ENCODE measurements around the gene FNDC3B. TPM values are rescaled to one million over a fixed set of nuclear protein-coding genes. Genes with fewer than 3 reads are reported as not detected.

Gene FNDC3B
- total and polyA plus RNA-seq, 2 of the 8 experiments (the other 6 are each of a cell fraction or from before 2014, with no cell fraction given), result 14.1 to 44.4 TPM

- no peak for TF ChIP-seq JUN (IDR thresholded peaks at IDR 0.05; ENCODE audit: low read depth, low read length)
- no peak for TF ChIP-seq FOSL1 (IDR thresholded peaks at IDR 0.05; ENCODE audit: insufficient read depth, low read depth, low read length)
- TF ChIP-seq NRF1 (IDR thresholded peaks at IDR 0.05; ENCODE audit: low read depth, low read length), result no peak
- no peak for TF ChIP-seq USF2 (IDR thresholded peaks at IDR 0.05; ENCODE audit: low read length)
Measured at GRCh38 chr3:172271386-172271976, 232.1 kb downstream of the FNDC3B start (continued).
